H1 (cell line): ENCODE data around the gene COG7. TPM values are rescaled to one million over a fixed set of nuclear protein-coding genes. Genes with fewer than 3 reads are reported as not detected.

Source experiments
- CTCF ChIA-PET: fragments of 300-600 bp; sonication (Branson Sonifier 250); formaldehyde crosslinking; loops from one replicate; lab custom pipeline; 2021; ENCODE audit not compliant: partially characterized antibody; lab: Charles Lee
- POLR2A ChIA-PET: fragments of 300-600 bp; sonication (Branson Sonifier 250); formaldehyde crosslinking; loops from one replicate; lab custom pipeline; 2021; ENCODE audit warnings: inconsistent platforms; ENCODE audit not compliant: partially characterized antibody; lab: Charles Lee
- DNase-seq, 2 experiments: peaks; one replicate each; pipeline versions ENCODE4 v3.0.0 to v3.0.0-alpha.2; 2010 to 2022; ENCODE audit warnings: low spot score in 2 of 2, low read depth in 1 of 2, mixed read lengths in 1 of 2
- FAIRE-seq: peaks from 2 replicates; lab custom pipeline; 2011; peaks lifted over from hg19 to GRCh38; lab: Jason Lieb, UNC
- H2AFZ ChIP-seq: 2 replicates; pipeline ENCODE4 v1.8.1; 2012; ENCODE audit warnings: low read length, inconsistent platforms
- H2AK5ac ChIP-seq: 2 replicates; pipeline ENCODE4 v1.6.1; 2013; ENCODE audit warnings: low read depth, low read length
- H2BK120ac ChIP-seq: replicated peaks from 2 replicates; pipeline ENCODE3; 2013; ENCODE audit warnings: low read depth, low read length, inconsistent platforms
- H2BK12ac ChIP-seq: 2 replicates; pipeline ENCODE4 v1.6.1; 2013; ENCODE audit warnings: low read depth, low read length
- H2BK15ac ChIP-seq: 2 replicates; pipeline ENCODE4 v1.6.1; 2013; ENCODE audit warnings: low read length
- H2BK20ac ChIP-seq: 2 replicates; pipeline ENCODE4 v1.6.1; 2013; ENCODE audit warnings: low read length
- H2BK5ac ChIP-seq: 2 replicates; pipeline ENCODE4 v1.6.1; 2013; ENCODE audit warnings: low read depth, low read length
- H3K14ac ChIP-seq: 2 replicates; pipeline ENCODE4 v1.6.1; 2013; ENCODE audit warnings: inconsistent platforms; ENCODE audit not compliant: insufficient read length
- H3K18ac ChIP-seq: 2 replicates; pipeline ENCODE4 v1.6.1; 2013; ENCODE audit warnings: low read length; ENCODE audit errors: extremely low read depth
- H3K23ac ChIP-seq: 2 replicates; pipeline ENCODE4 v1.6.1; 2013; ENCODE audit warnings: inconsistent platforms; ENCODE audit not compliant: insufficient read length
- H3K23me2 ChIP-seq: 2 replicates; pipeline ENCODE4 v1.6.1; 2013; ENCODE audit warnings: low read depth, low read length
- H3K27ac ChIP-seq: 2 replicates; pipeline ENCODE4 v1.6.1; 2011; ENCODE audit warnings: low read depth, low read length, inconsistent platforms
- H3K27me3 ChIP-seq, 4 experiments: replicated peaks in 1 of 4; 1 replicate in 1 of 4; 2 replicates in 3 of 4; pipeline versions ENCODE4 v1.6.1 to v1.8.1; 2011 to 2013; ENCODE audit warnings: low read length in 3 of 4, mild to moderate bottlenecking in 3 of 4, inconsistent platforms in 2 of 4, mixed read lengths in 2 of 4, moderate library complexity in 1 of 4; ENCODE audit not compliant: control insufficient read depth in 3 of 4, insufficient read depth in 3 of 4; ENCODE audit errors: extremely low read depth in 1 of 4
- H3K36me3 ChIP-seq, 4 experiments: 2 replicates each; pipeline versions ENCODE4 v1.6.1 to v1.8.1; 2011 to 2013; ENCODE audit warnings: mild to moderate bottlenecking in 4 of 4, low read length in 3 of 4, moderate library complexity in 2 of 4, control low read depth in 1 of 4, inconsistent platforms in 1 of 4; ENCODE audit not compliant: insufficient read depth in 4 of 4, control insufficient read depth in 2 of 4
- H3K4ac ChIP-seq: replicated peaks from 2 replicates; pipeline ENCODE3; 2013; ENCODE audit warnings: low read length, low read depth, mixed read lengths, inconsistent platforms; ENCODE audit not compliant: insufficient read length
- H3K4me1 ChIP-seq, 4 experiments: replicated peaks in 1 of 4; 1 replicate in 1 of 4; 2 replicates in 3 of 4; pipeline versions ENCODE4 v1.6.1 to v1.8.1; 2011 to 2013; ENCODE audit warnings: low read length in 3 of 4, inconsistent platforms in 2 of 4, mixed read lengths in 1 of 4; ENCODE audit not compliant: insufficient read depth in 4 of 4, control insufficient read depth in 3 of 4
- H3K4me2 ChIP-seq, 2 experiments: 2 replicates each; pipeline versions ENCODE4 v1.6.1 to v1.8.1; 2011 to 2013; ENCODE audit warnings: low read depth in 2 of 2, low read length in 2 of 2, control low read depth in 1 of 2, inconsistent platforms in 1 of 2, mild to moderate bottlenecking in 1 of 2; ENCODE audit not compliant: insufficient read depth in 1 of 2
- H3K4me3 ChIP-seq, 4 experiments: fragments of 200-600, 300-600 bp in 1 of 4; sonication (generic), shearing (Covaris generic), sonication (Bioruptor Twin) in 1 of 4; 2 replicates each; pipeline versions ENCODE4 v1.5.1 to v1.8.1; 2011 to 2016; ENCODE audit warnings: low read length in 4 of 4, low read depth in 3 of 4, control low read depth in 2 of 4, inconsistent platforms in 2 of 4, mild to moderate bottlenecking in 2 of 4, mixed read lengths in 1 of 4, moderate library complexity in 1 of 4; ENCODE audit not compliant: insufficient read depth in 2 of 4; ENCODE audit errors: extremely low read depth in 1 of 4
- H3K56ac ChIP-seq: replicated peaks from 2 replicates; pipeline ENCODE3; 2013; ENCODE audit warnings: low read depth, mild to moderate bottlenecking, mixed read lengths, low read length, inconsistent platforms; ENCODE audit not compliant: insufficient read length
- H3K79me1 ChIP-seq: 2 replicates; pipeline ENCODE4 v1.6.1; 2013; ENCODE audit warnings: low read depth, low read length, control low read depth
- H3K79me2 ChIP-seq, 2 experiments: 2 replicates each; pipeline versions ENCODE4 v1.6.1 to v1.8.1; 2012 to 2013; ENCODE audit warnings: low read length in 2 of 2, mild to moderate bottlenecking in 2 of 2, inconsistent platforms in 1 of 2; ENCODE audit not compliant: insufficient read depth in 2 of 2, control insufficient read depth in 1 of 2
- H3K9ac ChIP-seq, 4 experiments: replicated peaks in 1 of 4; 1 replicate in 1 of 4; 2 replicates in 3 of 4; pipeline versions ENCODE4 v1.6.1 to v1.8.1; 2011 to 2013; ENCODE audit warnings: low read depth in 3 of 4, low read length in 3 of 4, control low read depth in 2 of 4, mild to moderate bottlenecking in 2 of 4, moderate library complexity in 2 of 4, inconsistent platforms in 1 of 4; ENCODE audit errors: extremely low read depth in 1 of 4
- H3K9me3 ChIP-seq, 2 experiments: 2 replicates each; pipeline versions ENCODE4 v1.6.1 to v1.8.1; 2012 to 2013; ENCODE audit warnings: mild to moderate bottlenecking in 2 of 2, moderate library complexity in 2 of 2, control low read depth in 1 of 2, inconsistent platforms in 1 of 2, low read depth in 1 of 2, low read length in 1 of 2, mixed read lengths in 1 of 2; ENCODE audit not compliant: insufficient read depth in 2 of 2
- H4K20me1 ChIP-seq, 2 experiments: replicated peaks in 1 of 2; 2 replicates each; pipeline versions ENCODE3 to v1.8.1; 2011 to 2013; ENCODE audit warnings: inconsistent platforms in 2 of 2, low read length in 2 of 2, mild to moderate bottlenecking in 1 of 2; ENCODE audit not compliant: insufficient read depth in 2 of 2, control insufficient read depth in 1 of 2
- H4K5ac ChIP-seq: 2 replicates; pipeline ENCODE4 v1.6.1; 2013; ENCODE audit warnings: low read length, low read depth, mixed read lengths, inconsistent platforms; ENCODE audit not compliant: insufficient read length
- H4K8ac ChIP-seq: 2 replicates; pipeline ENCODE4 v1.8.0; 2013; ENCODE audit warnings: mild to moderate bottlenecking, moderate library complexity, low read length, inconsistent platforms; ENCODE audit not compliant: insufficient read depth; ENCODE audit errors: extremely low read depth
- H4K91ac ChIP-seq: replicated peaks from 2 replicates; pipeline ENCODE3; 2013; ENCODE audit warnings: low read length, mixed read lengths, inconsistent platforms; ENCODE audit not compliant: insufficient read length
- RNF2 ChIP-seq: fragments of 200-900, 300-1000 bp; sonication (generic); IDR thresholded peaks from 2 replicates; pipeline ENCODE4 v1.7.1; 2016; ENCODE audit warnings: borderline replicate concordance, low read depth, mild to moderate bottlenecking, antibody characterized with exemption, low read length; ENCODE audit not compliant: poor library complexity, severe bottlenecking; ENCODE audit errors: missing control alignments
- WGBS, 2 experiments: shearing (Covaris generic) in 1 of 2; methylation state at CpG; one replicate each; pipeline versions ENCODE4 v1.1.6 to v1.1.7; 2013 to 2015; ENCODE audit warnings: low lambda C conversion rate in 2 of 2, mixed read lengths in 2 of 2, inconsistent platforms in 1 of 2, low coverage in 1 of 2, missing lambda C conversion rate in 1 of 2; ENCODE audit not compliant: insufficient replicate concordance in 2 of 2, insufficient coverage in 1 of 2, insufficient read length in 1 of 2; ENCODE audit errors: extremely low coverage in 1 of 2, missing lambda C conversion rate in 1 of 2; 5-methylcytosine and 5-hydroxymethylcytosine counted together
- polyA plus RNA-seq, 7 experiments: library from polyadenylated mRNA; depleted of rRNA in 3 of 7; stranded (reverse) in 5 of 7; unstranded in 2 of 7; fragments of >200 nt in 5 of 7; fragments of 200-250 nt in 2 of 7; gene quantifications; 1 replicate in 5 of 7; 2 replicates in 1 of 7; 4 replicates in 1 of 7; pipeline versions ENCODE4 v1.2.1 to v1.2.3, GENCODE V29; 2011 to 2013; ENCODE audit warnings: missing spikeins in 2 of 7, mixed read lengths in 2 of 7
- total RNA-seq: library from RNA; stranded (reverse); fragmentation: NEBNext Ultra II Directional; extraction: Animal tissue kit (Norgen Biotek cat#: 25700); gene quantifications from 2 replicates; pipeline ENCODE4 v1.2.1, GENCODE V29; 2021

The COG7 gene
- total and polyA plus RNA-seq, 2 of the 8 experiments (the other 6 are each of a cell fraction or from before 2014, with no cell fraction given), result 17.2 to 40.4 TPM

DNA sequence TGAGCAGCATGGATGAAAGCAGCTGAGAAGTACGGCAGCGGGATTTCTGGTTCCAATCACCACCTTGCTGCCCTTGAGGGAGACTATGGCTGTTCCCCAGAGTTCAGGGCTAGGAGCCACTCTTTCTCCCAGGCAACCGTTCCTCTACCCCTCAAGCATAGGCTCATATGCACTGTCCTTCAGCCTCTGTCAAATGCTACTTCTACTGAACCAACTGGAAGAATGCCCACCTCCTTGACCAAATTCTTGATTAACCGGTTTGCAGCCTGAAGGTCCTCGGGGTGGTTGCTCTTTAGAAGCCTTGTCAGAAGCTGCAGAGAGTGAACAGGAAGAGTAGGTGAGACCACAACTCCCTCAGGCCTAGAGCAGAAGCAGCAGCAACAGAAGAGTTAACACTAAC lies 33.5 kb upstream of the COG7 start:
- H3K27me3 ChIP-seq, result no peaks in the 10 kb centered on the region
- H2AFZ ChIP-seq, result no peak overlapping the region
- H3K36me3 ChIP-seq, result peaks cover 52 to 92% (median 83%) of the 10 kb centered on the region in 4 experiments
- no peaks in the 10 kb centered on the region for H3K23me2 ChIP-seq
- TF ChIP-seq RNF2, result no peak
- TF ChIP-seq, all 59 proteins: peak for 0
- H3K56ac ChIP-seq, result no peak overlapping the region
- no peaks in the 10 kb centered on the region for H3K79me2 ChIP-seq
- no peak overlapping the region for H3K27ac ChIP-seq
- H3K4me1 ChIP-seq, result no peaks in the 10 kb centered on the region
- H3K18ac ChIP-seq, result no peak overlapping the region
- no peak overlapping the region for H4K5ac ChIP-seq
- H2AK5ac ChIP-seq, result no peak overlapping the region
- no peak overlapping the region for H2BK15ac ChIP-seq
- no peak overlapping the region for H4K8ac ChIP-seq
- H2BK12ac ChIP-seq, result no peak overlapping the region
- H3K4ac ChIP-seq, result no peak overlapping the region
- no peak overlapping the region for H3K4me3 ChIP-seq
- WGBS, 2 experiments, result 89% methylated on average over 5 of the region's 5 CpGs; no CpG with 5 or more reads in 1 of the 2 experiments
- ChIA-PET POLR2A (interaction anchor here (1.3 kb wide), 1 partner anchor 10 kb away, joined by 3 read pairs; no protein-coding TSS in a partner anchor), CTCF (no interaction called here)
- H3K14ac ChIP-seq, result no peak overlapping the region
- no peak overlapping the region for H3K23ac ChIP-seq
- FAIRE-seq (no peak), DNase-seq (no peak)
- H4K20me1 ChIP-seq, result peaks cover 10 to 14% of the 10 kb centered on the region in 2 experiments
- no peak overlapping the region for H2BK20ac ChIP-seq
- H3K79me1 ChIP-seq, result peaks cover 2% of the 10 kb centered on the region; the same call in 1 of the 2 replicates
- H4K91ac ChIP-seq, result no peak overlapping the region
- H3K9ac ChIP-seq, result no peak overlapping the region
- H3K9me3 ChIP-seq, result no peaks in the 10 kb centered on the region
- H2BK120ac ChIP-seq, result no peak overlapping the region
- H2BK5ac ChIP-seq, result no peak overlapping the region
- H3K4me2 ChIP-seq, result no peak overlapping the region
